Measurements from ENCODE around the gene FGFR2. TPM values are rescaled to one million over a fixed set of nuclear protein-coding genes. Genes with fewer than 3 reads are reported as not detected.

Gene FGFR2
- total RNA-seq, 2 experiments from 2014 or later = not detected

GRCh38 chr10:121462955-121463354 lies 135.3 kb downstream of the FGFR2 start:
- ChIA-PET POLR2A (no interaction called here), CTCF (no interaction called here)

GRCh38 chr10:121462281-121462680 lies 136.0 kb downstream of the FGFR2 start:
- POLR2A ChIA-PET = no interaction called here
- CTCF ChIA-PET = no interaction called here

GRCh38 chr10:121461307-121461706 lies 136.9 kb downstream of the FGFR2 start:
- CTCF ChIA-PET = no interaction called here
- POLR2A ChIA-PET = no interaction called here

GRCh38 chr10:121460733-121461132 lies 137.5 kb downstream of the FGFR2 start:
- ChIA-PET CTCF (no interaction called here), POLR2A (no interaction called here)

- CTCF ChIA-PET = no interaction called here
- POLR2A ChIA-PET = no interaction called here
Measured at GRCh38 chr10:121459622-121460453, 138.4 kb downstream of the FGFR2 start.

- ChIA-PET POLR2A (no interaction called here), CTCF (no interaction called here)
Measured at GRCh38 chr10:121459279-121459621, 139.0 kb downstream of the FGFR2 start.

GRCh38 chr10:121457729-121458128 lies 140.5 kb downstream of the FGFR2 start:
- ChIA-PET CTCF (no interaction called here), POLR2A (no interaction called here)

GRCh38 chr10:121455377-121455776 lies 142.9 kb downstream of the FGFR2 start:
- ChIA-PET CTCF (interaction anchor here (0.7 kb wide), 1 partner anchor 9 kb away, joined by 3 read pairs; no protein-coding TSS in a partner anchor), POLR2A (no interaction called here)

GRCh38 chr10:121454781-121455180 lies 143.5 kb downstream of the FGFR2 start:
- ChIA-PET CTCF (no interaction called here), POLR2A (no interaction called here)

GRCh38 chr10:121453160-121453559 lies 145.1 kb downstream of the FGFR2 start:
- POLR2A ChIA-PET = no interaction called here
- CTCF ChIA-PET = no interaction called here

GRCh38 chr10:121452581-121452980 lies 145.7 kb downstream of the FGFR2 start:
- CTCF ChIA-PET = no interaction called here
- POLR2A ChIA-PET = no interaction called here

GRCh38 chr10:121450247-121450646 lies 148.0 kb downstream of the FGFR2 start:
- ChIA-PET POLR2A (no interaction called here), CTCF (no interaction called here)

- ChIA-PET POLR2A (no interaction called here), CTCF (no interaction called here)
Measured at GRCh38 chr10:121449482-121449924, 148.7 kb downstream of the FGFR2 start.

- ChIA-PET CTCF (no interaction called here), POLR2A (no interaction called here)
Measured at GRCh38 chr10:121448766-121449421, 149.3 kb downstream of the FGFR2 start.

- ChIA-PET POLR2A (no interaction called here), CTCF (no interaction called here)
Measured at GRCh38 chr10:121444520-121445165, 153.6 kb downstream of the FGFR2 start.

- POLR2A ChIA-PET = no interaction called here
- CTCF ChIA-PET = no interaction called here
Measured at GRCh38 chr10:121442086-121442935, 155.9 kb downstream of the FGFR2 start.

- POLR2A ChIA-PET = no interaction called here
- CTCF ChIA-PET = no interaction called here
Measured at GRCh38 chr10:121440461-121440860, 157.8 kb downstream of the FGFR2 start.

GRCh38 chr10:121438333-121438732 lies 159.9 kb downstream of the FGFR2 start:
- CTCF ChIA-PET = no interaction called here

GRCh38 chr10:121437596-121437995 lies 160.6 kb downstream of the FGFR2 start:
- POLR2A ChIA-PET = no interaction called here
- CTCF ChIA-PET = no interaction called here

More at GRCh38 chr10:121438333-121438732, 159.9 kb downstream of the FGFR2 start:
- POLR2A ChIA-PET = no interaction called here

- POLR2A ChIA-PET = no interaction called here
- CTCF ChIA-PET = no interaction called here
Measured at GRCh38 chr10:121436630-121437341, 161.5 kb downstream of the FGFR2 start.
